ENCODE data around the gene OR2T27.

OR2T27 gene

DNA sequence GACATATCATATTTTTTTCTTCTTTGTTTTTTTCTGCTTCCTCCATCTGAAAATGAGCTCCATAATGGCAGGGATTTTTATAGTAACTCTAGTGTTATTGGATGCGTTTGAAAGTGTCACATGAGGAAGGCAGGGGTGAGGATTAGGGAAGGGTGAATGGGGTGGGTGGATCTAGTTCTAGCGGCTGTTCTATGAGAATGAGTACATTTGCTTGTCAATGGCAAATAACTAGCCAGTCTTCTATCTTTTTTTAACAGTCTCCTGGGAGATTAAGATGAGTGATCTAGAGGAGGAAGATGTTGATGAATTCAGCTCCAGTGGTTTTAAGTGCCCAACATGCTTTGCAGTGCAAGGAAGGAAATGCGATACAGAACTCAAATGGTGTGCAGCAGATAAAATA is 41.4 kb upstream of the OR2T27 start:
- Histone ChIP-seq H3K36me3 (ENCODE audit: control insufficient read depth, insufficient read depth, low read length) (no peaks in the 10 kb centered on the region), H3K27me3 (replicated peaks; ENCODE audit: control insufficient read depth, insufficient read depth, low read length) (no peaks in the 10 kb centered on the region), H3K4me3 (replicated peaks; ENCODE audit: low read depth, low read length) (no peak overlapping the region)
- TF ChIP-seq, protein P1, sequence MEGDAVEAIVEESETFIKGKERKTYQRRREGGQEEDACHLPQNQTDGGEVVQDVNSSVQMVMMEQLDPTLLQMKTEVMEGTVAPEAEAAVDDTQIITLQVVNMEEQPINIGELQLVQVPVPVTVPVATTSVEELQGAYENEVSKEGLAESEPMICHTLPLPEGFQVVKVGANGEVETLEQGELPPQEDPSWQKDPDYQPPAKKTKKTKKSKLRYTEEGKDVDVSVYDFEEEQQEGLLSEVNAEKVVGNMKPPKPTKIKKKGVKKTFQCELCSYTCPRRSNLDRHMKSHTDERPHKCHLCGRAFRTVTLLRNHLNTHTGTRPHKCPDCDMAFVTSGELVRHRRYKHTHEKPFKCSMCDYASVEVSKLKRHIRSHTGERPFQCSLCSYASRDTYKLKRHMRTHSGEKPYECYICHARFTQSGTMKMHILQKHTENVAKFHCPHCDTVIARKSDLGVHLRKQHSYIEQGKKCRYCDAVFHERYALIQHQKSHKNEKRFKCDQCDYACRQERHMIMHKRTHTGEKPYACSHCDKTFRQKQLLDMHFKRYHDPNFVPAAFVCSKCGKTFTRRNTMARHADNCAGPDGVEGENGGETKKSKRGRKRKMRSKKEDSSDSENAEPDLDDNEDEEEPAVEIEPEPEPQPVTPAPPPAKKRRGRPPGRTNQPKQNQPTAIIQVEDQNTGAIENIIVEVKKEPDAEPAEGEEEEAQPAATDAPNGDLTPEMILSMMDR (IDR thresholded peaks at IDR 0.05; ENCODE audit: insufficient read depth, low read length, poor library complexity, severe bottlenecking) = no peak
- DNase-seq (ENCODE audit: extremely low read depth, insufficient read length) = no peak

GRCh38 chr1:248696261-248696660 is 40.9 kb upstream of the OR2T27 start:
- TF ChIP-seq, protein P1 (IDR thresholded peaks at IDR 0.05; ENCODE audit: insufficient read depth, low read length, poor library complexity, severe bottlenecking) = peak; percentile 61
- Histone ChIP-seq H3K27me3 (replicated peaks; ENCODE audit: control insufficient read depth, insufficient read depth, low read length) (no peaks in the 10 kb centered on the region), H3K4me3 (replicated peaks; ENCODE audit: low read depth, low read length) (no peak overlapping the region), H3K36me3 (ENCODE audit: control insufficient read depth, insufficient read depth, low read length) (no peaks in the 10 kb centered on the region)
- no peak for DNase-seq (ENCODE audit: extremely low read depth, insufficient read length)

DNA sequence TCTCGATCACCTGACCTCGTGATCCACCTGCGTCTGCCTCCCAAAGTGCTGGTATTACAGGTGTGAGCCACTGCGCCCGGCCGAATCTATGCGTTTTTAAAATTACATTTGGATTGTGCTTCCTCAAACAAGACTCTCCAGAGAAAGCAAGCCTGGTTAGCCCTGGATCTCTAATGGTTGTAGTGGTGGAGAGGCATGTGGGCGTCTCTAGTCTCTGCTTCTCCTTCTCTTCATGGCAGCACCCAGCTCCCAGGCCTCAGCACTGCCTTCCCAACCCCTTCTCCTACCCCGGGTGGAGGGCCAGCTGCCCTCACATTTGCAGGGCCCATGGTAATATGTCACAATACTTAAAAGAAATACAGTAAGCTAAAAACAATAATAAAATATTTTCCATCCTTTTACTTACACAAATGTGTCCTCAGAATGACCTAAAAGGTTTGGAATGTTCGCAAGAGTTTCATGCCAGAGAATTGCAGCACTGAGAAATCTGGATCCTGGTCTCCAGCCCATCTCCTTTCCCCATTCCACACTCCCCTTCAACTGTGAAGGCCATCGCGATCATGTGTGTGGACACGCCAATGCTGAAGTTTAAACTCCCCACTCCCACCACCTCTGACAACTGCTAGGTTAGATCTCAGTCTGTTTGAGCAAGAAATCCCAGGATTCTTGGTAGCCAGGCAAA is 40.3 kb upstream of the OR2T27 start:
- TF ChIP-seq, protein P1 (IDR thresholded peaks at IDR 0.05; ENCODE audit: insufficient read depth, low read length, poor library complexity, severe bottlenecking) = no peak
- no peak for DNase-seq (ENCODE audit: extremely low read depth, insufficient read length)
- H3K36me3 ChIP-seq (ENCODE audit: control insufficient read depth, insufficient read depth, low read length) = no peaks in the 10 kb centered on the region

GRCh38 chr1:248691567-248692155 is 36.3 kb upstream of the OR2T27 start:
- TF ChIP-seq, protein P1 (IDR thresholded peaks at IDR 0.05; ENCODE audit: insufficient read depth, low read length, poor library complexity, severe bottlenecking) = no peak
- Histone ChIP-seq H3K27me3 (replicated peaks; ENCODE audit: control insufficient read depth, insufficient read depth, low read length) (no peaks in the 10 kb centered on the region), H3K4me3 (replicated peaks; ENCODE audit: low read depth, low read length) (no peak overlapping the region), H3K36me3 (ENCODE audit: control insufficient read depth, insufficient read depth, low read length) (no peaks in the 10 kb centered on the region)
- DNase-seq (ENCODE audit: extremely low read depth, insufficient read length) = no peak

More for the DNA sequence above, 40.3 kb upstream of the OR2T27 start:
- Histone ChIP-seq H3K4me3 (replicated peaks; ENCODE audit: low read depth, low read length) (no peak overlapping the region), H3K27me3 (replicated peaks; ENCODE audit: control insufficient read depth, insufficient read depth, low read length) (no peaks in the 10 kb centered on the region)

GRCh38 chr1:248688527-248689298 is 33.4 kb upstream of the OR2T27 start:
- no peaks in the 10 kb centered on the region for H3K27me3 ChIP-seq (replicated peaks; ENCODE audit: control insufficient read depth, insufficient read depth, low read length)
- TF ChIP-seq, protein P1 (IDR thresholded peaks at IDR 0.05; ENCODE audit: insufficient read depth, low read length, poor library complexity, severe bottlenecking) = no peak
- peak; percentile 38 for DNase-seq (ENCODE audit: extremely low read depth, insufficient read length)
- H3K4me3 ChIP-seq (replicated peaks; ENCODE audit: low read depth, low read length) = no peak overlapping the region
- no peaks in the 10 kb centered on the region for H3K36me3 ChIP-seq (ENCODE audit: control insufficient read depth, insufficient read depth, low read length)
